H9 (cell line): ENCODE results near the gene NDUFV1. TPM values are rescaled to one million over a fixed set of nuclear protein-coding genes. Genes with fewer than 3 reads are reported as not detected.
A peak's percentile ranks its signal among the peaks of the same experiment; 100 is the strongest.

ENCODE experiments used
- DNase-seq: peaks from one replicate; pipeline ENCODE4 v3.0.0-alpha.2; 2017
- H2AFZ ChIP-seq: one replicate; pipeline ENCODE4 v1.6.1; 2013; ENCODE audit warnings: mild to moderate bottlenecking, low read length, control low read depth, moderate library complexity
- H2AK5ac ChIP-seq: 2 replicates; pipeline ENCODE4 v1.6.1; 2013; ENCODE audit warnings: low read length, control low read depth, mixed read lengths; ENCODE audit not compliant: insufficient read length
- H2BK120ac ChIP-seq: one replicate; pipeline ENCODE4 v1.6.1; 2013; ENCODE audit warnings: low read depth, mild to moderate bottlenecking, low read length, control low read depth, inconsistent platforms; ENCODE audit not compliant: poor library complexity, severe bottlenecking
- H2BK12ac ChIP-seq: 2 replicates; pipeline ENCODE4 v1.6.1; 2013; ENCODE audit warnings: low read length, control low read depth, mixed read lengths, low read depth; ENCODE audit not compliant: insufficient read length
- H2BK15ac ChIP-seq: 2 replicates; pipeline ENCODE4 v1.6.1; 2013; ENCODE audit warnings: low read depth, low read length, control low read depth
- H2BK20ac ChIP-seq: one replicate; pipeline ENCODE4 v1.6.1; 2013; ENCODE audit warnings: low read depth, mild to moderate bottlenecking, low read length, control low read depth, inconsistent platforms; ENCODE audit not compliant: poor library complexity, severe bottlenecking
- H2BK5ac ChIP-seq: 2 replicates; pipeline ENCODE4 v1.6.1; 2013; ENCODE audit warnings: low read length, control low read depth, mixed read lengths; ENCODE audit not compliant: insufficient read length
- H3K14ac ChIP-seq: 2 replicates; pipeline ENCODE4 v1.6.1; 2013; ENCODE audit warnings: low read length, control low read depth; ENCODE audit not compliant: insufficient read depth
- H3K18ac ChIP-seq: 2 replicates; pipeline ENCODE4 v1.6.1; 2013; ENCODE audit warnings: low read depth, mild to moderate bottlenecking, mixed read lengths, low read length, control low read depth; ENCODE audit not compliant: insufficient read length
- H3K23ac ChIP-seq: 2 replicates; pipeline ENCODE4 v1.6.1; 2013; ENCODE audit warnings: low read length, control low read depth, mixed read lengths, low read depth; ENCODE audit not compliant: insufficient read length
- H3K23me2 ChIP-seq: 2 replicates; pipeline ENCODE4 v1.6.1; 2013; ENCODE audit warnings: low read depth, mild to moderate bottlenecking, mixed read lengths, low read length, control low read depth; ENCODE audit not compliant: insufficient read length, poor library complexity, severe bottlenecking
- H3K27ac ChIP-seq: 2 replicates; pipeline ENCODE4 v1.5.1; 2013; ENCODE audit warnings: low read length, control low read depth, mixed read lengths, low read depth; ENCODE audit not compliant: insufficient read length
- H3K27me3 ChIP-seq: 2 replicates; pipeline ENCODE4 v1.6.1; 2013; ENCODE audit warnings: low read length, control low read depth, inconsistent platforms; ENCODE audit not compliant: insufficient read depth
- H3K4ac ChIP-seq: 2 replicates; pipeline ENCODE4 v1.6.1; 2013; ENCODE audit warnings: low read depth, mild to moderate bottlenecking, control low read depth, inconsistent platforms, low read length, moderate library complexity
- H3K4me1 ChIP-seq: 2 replicates; pipeline ENCODE4 v1.6.1; 2013; ENCODE audit warnings: low read length, control low read depth, inconsistent platforms; ENCODE audit not compliant: insufficient read depth
- H3K4me2 ChIP-seq: 2 replicates; pipeline ENCODE4 v1.6.1; 2013; ENCODE audit warnings: low read length, control low read depth, mixed read lengths; ENCODE audit not compliant: insufficient read length, insufficient read depth
- H3K56ac ChIP-seq: 2 replicates; pipeline ENCODE4 v1.6.1; 2013; ENCODE audit warnings: low read depth, mild to moderate bottlenecking, mixed read lengths, low read length, control low read depth; ENCODE audit not compliant: insufficient read length
- H3K79me1 ChIP-seq: 2 replicates; pipeline ENCODE4 v1.6.1; 2013; ENCODE audit warnings: low read depth, mild to moderate bottlenecking, moderate library complexity, low read length, control low read depth, inconsistent platforms; ENCODE audit not compliant: insufficient read depth, poor library complexity, severe bottlenecking
- H3K79me2 ChIP-seq: 2 replicates; pipeline ENCODE4 v1.6.1; 2013; ENCODE audit warnings: low read length, control low read depth, inconsistent platforms; ENCODE audit not compliant: insufficient read depth
- H3K9ac ChIP-seq: 2 replicates; pipeline ENCODE4 v1.6.1; 2013; ENCODE audit warnings: low read length, control low read depth, mixed read lengths; ENCODE audit not compliant: insufficient read length; ENCODE audit errors: extremely low read depth
- H3K9me3 ChIP-seq: one replicate; pipeline ENCODE4 v1.6.1; 2013; ENCODE audit warnings: low read depth, low read length, inconsistent platforms; ENCODE audit not compliant: control insufficient read depth
- H3T11ph ChIP-seq: one replicate; pipeline ENCODE4 v1.6.1; 2013; ENCODE audit warnings: mild to moderate bottlenecking, low read length, control low read depth, inconsistent platforms
- H4K20me1 ChIP-seq: one replicate; pipeline ENCODE4 v1.6.1; 2013; ENCODE audit not compliant: control insufficient read depth, insufficient read length, insufficient read depth
- H4K5ac ChIP-seq: 2 replicates; pipeline ENCODE4 v1.6.1; 2013; ENCODE audit warnings: low read depth, mild to moderate bottlenecking, mixed read lengths, low read length, control low read depth; ENCODE audit not compliant: insufficient read length
- H4K8ac ChIP-seq: replicated peaks from 2 replicates; pipeline ENCODE4 v1.6.1; 2013; ENCODE audit warnings: low read length, control low read depth, mixed read lengths, low read depth; ENCODE audit not compliant: insufficient read length
- H4K91ac ChIP-seq: 2 replicates; pipeline ENCODE4 v1.6.1; 2013; ENCODE audit warnings: low read depth, mild to moderate bottlenecking, moderate library complexity, mixed read lengths, low read length, control low read depth; ENCODE audit not compliant: insufficient read length
- H3K27ac Mint-ChIP-seq, 3 experiments: 2 replicates in 2 of 3; 3 replicates in 1 of 3; pipeline ENCODE4 v1.8.0; 2020 to 2021; ENCODE audit warnings: mixed read lengths in 3 of 3, mild to moderate bottlenecking in 1 of 3, moderate library complexity in 1 of 3
- H3K27me3 Mint-ChIP-seq: 2 replicates; pipeline ENCODE4 v1.8.0; 2021; ENCODE audit warnings: low read depth, mild to moderate bottlenecking, moderate library complexity, mixed read lengths
- H3K36me3 Mint-ChIP-seq, 3 experiments: 2 replicates in 2 of 3; 3 replicates in 1 of 3; pipeline ENCODE4 v1.8.0; 2020 to 2021; ENCODE audit warnings: low read depth in 3 of 3, mixed read lengths in 3 of 3; ENCODE audit not compliant: insufficient read depth in 1 of 3
- H3K4me1 Mint-ChIP-seq, 2 experiments: 2 replicates each; pipeline ENCODE4 v1.8.0; 2020; ENCODE audit warnings: mixed read lengths in 2 of 2
- H3K4me3 Mint-ChIP-seq, 2 experiments: 2 replicates in 1 of 2; 3 replicates in 1 of 2; pipeline ENCODE4 v1.8.0; 2020 to 2021; ENCODE audit warnings: mild to moderate bottlenecking in 2 of 2, mixed read lengths in 2 of 2, moderate library complexity in 1 of 2
- H3K9me3 Mint-ChIP-seq, 2 experiments: 2 replicates in 1 of 2; 3 replicates in 1 of 2; pipeline ENCODE4 v1.8.0; 2020; ENCODE audit warnings: mild to moderate bottlenecking in 2 of 2, mixed read lengths in 2 of 2, moderate library complexity in 1 of 2
- CTCF ChIP-seq: fragments of 200-600 bp; sonication (generic); conservative IDR thresholded peaks from 3 replicates; pipeline ENCODE4 v1.8.0; 2021; ENCODE audit warnings: antibody characterized with exemption, mild to moderate bottlenecking
- WGBS: extraction: QIAGEN DNeasy Blood & Tissue Kit; methylation state at CpG from one replicate; pipeline ENCODE4 v1.1.7; 2013; ENCODE audit warnings: missing lambda C conversion rate, low lambda C conversion rate, mixed read lengths; ENCODE audit not compliant: insufficient read length; ENCODE audit errors: extremely low coverage; 5-methylcytosine and 5-hydroxymethylcytosine counted together
- total RNA-seq: library from RNA; stranded (reverse); gene quantifications from 2 replicates; pipeline ENCODE4 v1.2.1, GENCODE V29; 2021

The NDUFV1 gene
- total RNA-seq, 1 experiment from 2014 or later = 154 TPM

DNA sequence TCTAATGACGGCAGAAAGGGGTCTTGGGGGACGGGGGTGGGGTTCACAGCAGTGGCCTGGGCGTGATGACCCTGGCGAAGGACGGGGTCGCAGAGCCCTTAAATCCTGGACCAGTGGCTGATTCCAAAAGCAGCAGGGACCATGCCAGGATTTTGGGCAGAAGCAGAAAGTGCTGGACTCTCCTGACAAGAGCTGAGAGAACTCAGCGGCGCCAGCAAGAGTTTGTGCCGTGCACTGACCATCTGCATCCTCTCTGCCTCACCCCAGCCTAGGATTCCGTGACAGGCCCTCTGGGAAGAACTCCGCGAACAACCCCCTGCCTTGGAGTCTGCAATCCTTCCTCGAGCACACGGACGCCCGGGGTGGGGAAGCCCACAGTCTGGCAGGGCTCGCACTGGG lies 644 bp upstream of the NDUFV1 start:
- peak overlapping the region; percentile 88 to 95 for H3K4me3 Mint-ChIP-seq
- H3K36me3 Mint-ChIP-seq = peaks cover 13 to 31% (median 26%) of the 10 kb centered on the region in 3 experiments
- WGBS = no CpG with 5 or more reads among the region's 17 CpGs
- no peak overlapping the region for H3K23ac ChIP-seq
- H3K27ac ChIP-seq = no peak overlapping the region
- H4K20me1 ChIP-seq = no peaks in the 10 kb centered on the region
- H3K27me3 ChIP-seq = no peaks in the 10 kb centered on the region
- no peak overlapping the region for H2BK12ac ChIP-seq
- H3K79me1 ChIP-seq = no peaks in the 10 kb centered on the region
- no peak overlapping the region for H3K14ac ChIP-seq
- no peak overlapping the region for H3K9ac ChIP-seq
- no peaks in the 10 kb centered on the region for H3K4me1 ChIP-seq
- H3T11ph ChIP-seq = no peak overlapping the region
- H2BK20ac ChIP-seq = no peak overlapping the region
- no peak overlapping the region for H3K4ac ChIP-seq
- no peak overlapping the region for H4K5ac ChIP-seq
- peaks cover 9% of the 10 kb centered on the region for H3K23me2 ChIP-seq
- H3K9me3 Mint-ChIP-seq = peaks cover 7 to 11% of the 10 kb centered on the region in 2 experiments
- H2AFZ ChIP-seq = no peak overlapping the region
- H3K27ac Mint-ChIP-seq = no peak overlapping the region
- H4K91ac ChIP-seq = no peak overlapping the region
- no peak overlapping the region for H2BK5ac ChIP-seq
- H3K9me3 ChIP-seq = no peaks in the 10 kb centered on the region
- no peaks in the 10 kb centered on the region for H3K79me2 ChIP-seq
- H2BK120ac ChIP-seq = no peak overlapping the region
- peak overlapping the region; percentile 76 for H3K4me2 ChIP-seq
- no peak overlapping the region for H2BK15ac ChIP-seq
- no peak for DNase-seq
- no peak overlapping the region for H3K56ac ChIP-seq
- H2AK5ac ChIP-seq = no peak overlapping the region
- TF ChIP-seq CTCF = no peak
- H4K8ac ChIP-seq = no peak overlapping the region
- H3K4me1 Mint-ChIP-seq = peaks cover 37 to 38% of the 10 kb centered on the region in 2 experiments
- peaks cover 9% of the 10 kb centered on the region; the same call in 1 of the 2 replicates for H3K27me3 Mint-ChIP-seq
- H3K18ac ChIP-seq = no peak overlapping the region
